IMR-90 (cell line): ENCODE measurements around the gene SH3BP5. TPM values are rescaled to one million over a fixed set of nuclear protein-coding genes. Genes with fewer than 3 reads are reported as not detected.

Experiments used
- ATAC-seq: fragments of 200-7000 bp; cut with Tn5 transposase; 2 replicates; pipeline ENCODE4 v1.9.1; 2020; ENCODE audit warnings: low read depth, mild to moderate bottlenecking, moderate library complexity
- BruUV-seq: library from RNA; stranded (reverse); fragments of 400-500 nt; replicated peaks from 2 replicates; lab custom pipeline; 2021; lab: Mats Ljungman, UMichigan
- CTCF ChIA-PET: fragments of 300-600 bp; formaldehyde crosslinking; extraction: SDS; loops from one replicate; lab custom pipeline; 2021; ENCODE audit warnings: antibody characterized with exemption; lab: Yijun Ruan, JAX
- POLR2A ChIA-PET: fragments of 300-600 bp; sonication (Branson Sonifier 250); formaldehyde crosslinking; loops from one replicate; lab custom pipeline; 2022; ENCODE audit warnings: antibody characterized with exemption; ENCODE audit not compliant: unreplicated experiment; lab: Charles Lee
- DNase-seq: peaks from one replicate; pipeline ENCODE4 v3.0.0; 2013
- H2AFZ ChIP-seq: replicated peaks from 2 replicates; pipeline ENCODE3; 2013; ENCODE audit warnings: low read length, mild to moderate bottlenecking; ENCODE audit not compliant: poor library complexity
- H2AK5ac ChIP-seq: 2 replicates; pipeline ENCODE4 v1.6.1; 2013; ENCODE audit warnings: low read depth, low read length, inconsistent platforms
- H2AK9ac ChIP-seq: replicated peaks from 2 replicates; pipeline ENCODE3; 2013; ENCODE audit warnings: mild to moderate bottlenecking, low read depth, low read length, moderate library complexity; ENCODE audit not compliant: poor library complexity
- H2BK120ac ChIP-seq: 2 replicates; pipeline ENCODE4 v1.6.1; 2013; ENCODE audit warnings: low read depth, low read length, inconsistent platforms
- H2BK15ac ChIP-seq: 3 replicates; pipeline ENCODE4 v1.6.1; 2013; ENCODE audit warnings: low read depth, low read length, inconsistent platforms
- H2BK20ac ChIP-seq: 2 replicates; pipeline ENCODE4 v1.6.1; 2013; ENCODE audit warnings: low read depth, mild to moderate bottlenecking, inconsistent platforms, low read length, moderate library complexity
- H2BK5ac ChIP-seq: 2 replicates; pipeline ENCODE4 v1.6.1; 2013; ENCODE audit warnings: mild to moderate bottlenecking, low read depth, low read length, inconsistent platforms; ENCODE audit not compliant: poor library complexity, severe bottlenecking
- H3K14ac ChIP-seq: replicated peaks from 2 replicates; pipeline ENCODE4 v1.6.1; 2013; ENCODE audit warnings: low read depth, low read length, inconsistent platforms
- H3K18ac ChIP-seq: 2 replicates; pipeline ENCODE4 v1.6.1; 2013; ENCODE audit warnings: low read depth, low read length, control low read depth
- H3K23ac ChIP-seq: 2 replicates; pipeline ENCODE4 v1.6.1; 2013; ENCODE audit warnings: low read depth, low read length, inconsistent platforms
- H3K27ac ChIP-seq: 2 replicates; pipeline ENCODE4 v1.5.1; 2013; ENCODE audit warnings: mild to moderate bottlenecking, control low read depth, low read length; ENCODE audit not compliant: insufficient read depth
- H3K27me3 ChIP-seq: 2 replicates; pipeline ENCODE4 v1.6.1; 2013; ENCODE audit warnings: low read length; ENCODE audit not compliant: control insufficient read depth, insufficient read depth
- H3K36me3 ChIP-seq: 2 replicates; pipeline ENCODE4 v1.6.1; 2013; ENCODE audit warnings: low read length, mixed read lengths; ENCODE audit not compliant: control insufficient read depth, insufficient read depth
- H3K4ac ChIP-seq: 2 replicates; pipeline ENCODE4 v1.6.1; 2013; ENCODE audit warnings: low read depth, low read length, inconsistent platforms
- H3K4me1 ChIP-seq: 2 replicates; pipeline ENCODE4 v1.6.1; 2013; ENCODE audit warnings: low read length, mixed read lengths; ENCODE audit not compliant: control insufficient read depth, insufficient read depth
- H3K4me2 ChIP-seq: 2 replicates; pipeline ENCODE4 v1.6.1; 2013; ENCODE audit warnings: low read depth, mild to moderate bottlenecking, control low read depth, low read length, moderate library complexity
- H3K4me3 ChIP-seq: 2 replicates; pipeline ENCODE4 v1.5.1; 2013; ENCODE audit warnings: low read depth, mild to moderate bottlenecking, control low read depth, low read length, moderate library complexity; ENCODE audit not compliant: insufficient read depth
- H3K56ac ChIP-seq: 2 replicates; pipeline ENCODE4 v1.6.1; 2013; ENCODE audit warnings: low read length, inconsistent platforms; ENCODE audit not compliant: insufficient read depth; ENCODE audit errors: extremely low read depth
- H3K79me1 ChIP-seq, 2 experiments: 2 replicates each; pipeline ENCODE4 v1.6.1; 2013; ENCODE audit warnings: low read length in 2 of 2, inconsistent platforms in 1 of 2, low read depth in 1 of 2
- H3K9ac ChIP-seq: 2 replicates; pipeline ENCODE4 v1.6.1; 2013; ENCODE audit warnings: low read depth, low read length, control low read depth
- H3K9me1 ChIP-seq: 2 replicates; pipeline ENCODE4 v1.6.1; 2013; ENCODE audit warnings: low read length, inconsistent platforms; ENCODE audit not compliant: insufficient read depth
- H3K9me3 ChIP-seq: 2 replicates; pipeline ENCODE4 v1.6.1; 2013; ENCODE audit warnings: low read length; ENCODE audit not compliant: control insufficient read depth, insufficient read depth
- H4K20me1 ChIP-seq: 2 replicates; pipeline ENCODE4 v1.6.1; 2013; ENCODE audit warnings: low read length, inconsistent platforms; ENCODE audit not compliant: insufficient read depth
- H4K5ac ChIP-seq: 2 replicates; pipeline ENCODE4 v1.6.1; 2013; ENCODE audit warnings: mild to moderate bottlenecking, low read depth, low read length, control low read depth
- H4K8ac ChIP-seq, 2 experiments: 2 replicates each; pipeline ENCODE4 v1.6.1; 2013; ENCODE audit warnings: low read depth in 2 of 2, low read length in 2 of 2, control low read depth in 1 of 2, inconsistent platforms in 1 of 2
- H4K91ac ChIP-seq: 2 replicates; pipeline ENCODE4 v1.6.1; 2013; ENCODE audit warnings: low read depth, low read length, inconsistent platforms; ENCODE audit not compliant: insufficient read depth
- CHD1 ChIP-seq: IDR thresholded peaks from 2 replicates; pipeline ENCODE4 v1.6.1; 2012; ENCODE audit warnings: low read depth, low read length, improper control_type of control experiment
- FOS ChIP-seq: fragments of 150-350 bp; IDR thresholded peaks from 2 replicates; pipeline ENCODE4 v1.6.1; 2016; ENCODE audit warnings: low read depth, low read length
- MAZ ChIP-seq: IDR thresholded peaks from 2 replicates; pipeline ENCODE4 v1.6.1; 2012; ENCODE audit warnings: low read depth, mild to moderate bottlenecking, low read length, improper control_type of control experiment, moderate library complexity, borderline replicate concordance
- MXI1 ChIP-seq: IDR thresholded peaks from 2 replicates; pipeline ENCODE4 v1.6.1; 2012; ENCODE audit warnings: low read depth, mild to moderate bottlenecking, low read length, moderate library complexity, borderline replicate concordance
- POLR2A ChIP-seq: IDR thresholded peaks from 2 replicates; pipeline ENCODE4 v1.6.1; 2012; ENCODE audit warnings: mild to moderate bottlenecking, low read depth, low read length
- RCOR1 ChIP-seq: IDR thresholded peaks from 2 replicates; pipeline ENCODE4 v1.6.1; 2012; ENCODE audit warnings: mild to moderate bottlenecking, low read length, improper control_type of control experiment; ENCODE audit not compliant: insufficient replicate concordance
- RFX5 ChIP-seq: IDR thresholded peaks from 2 replicates; pipeline ENCODE4 v1.8.0; 2012; ENCODE audit warnings: low read depth, mild to moderate bottlenecking, low read length, moderate library complexity
- WGBS, 2 experiments: methylation state at CpG; one replicate each; pipeline versions ENCODE4 v1.1.5 to v1.1.7; 2013; ENCODE audit warnings: missing lambda C conversion rate in 2 of 2; ENCODE audit not compliant: insufficient read length in 1 of 2; ENCODE audit errors: extremely low coverage in 2 of 2; 5-methylcytosine and 5-hydroxymethylcytosine counted together
- dilution Hi-C: fragments of 300-500 bp; cut with HindIII; formaldehyde crosslinking; loops from one replicate; pipeline ENCODE4 v1.14.3; 2018; ENCODE audit warnings: low sequenced_read_pairs; ENCODE audit not compliant: unreplicated experiment
- in situ Hi-C: fragments of 300-500 bp; cut with MboI; formaldehyde crosslinking; loops from 3 replicates; pipeline ENCODE4 v1.14.3; 2019; ENCODE audit warnings: low sequenced_read_pairs, inconsistent platforms, mixed read lengths
- intact Hi-C: fragments of 100-400 bp; cut with micrococcal nuclease; formaldehyde crosslinking; loops from 2 replicates; pipeline ENCODE4 v1.10.0; 2022
- polyA plus RNA-seq, 3 experiments: library from polyadenylated mRNA; depleted of rRNA; stranded (reverse); fragments of >200 nt; gene quantifications; 2 replicates each; pipeline ENCODE4 v1.2.3, GENCODE V29; 2012; ENCODE audit warnings: low replicate concordance in 1 of 3
- total RNA-seq: library from RNA; depleted of rRNA; stranded (reverse); fragments of >200 nt; gene quantifications from 2 replicates; pipeline ENCODE4 v1.2.3, GENCODE V29; 2012
- TF ChIP-seq, protein P1 (sequence below): conservative IDR thresholded peaks from 2 replicates; pipeline ENCODE4 v1.5.1; 2012; ENCODE audit warnings: mild to moderate bottlenecking, low read depth, low read length, improper control_type of control experiment

The SH3BP5 gene
- total and polyA plus RNA-seq, 2 of the 4 experiments (the other 2 are of a cell fraction) = 14.0 to 23.5 TPM

DNA sequence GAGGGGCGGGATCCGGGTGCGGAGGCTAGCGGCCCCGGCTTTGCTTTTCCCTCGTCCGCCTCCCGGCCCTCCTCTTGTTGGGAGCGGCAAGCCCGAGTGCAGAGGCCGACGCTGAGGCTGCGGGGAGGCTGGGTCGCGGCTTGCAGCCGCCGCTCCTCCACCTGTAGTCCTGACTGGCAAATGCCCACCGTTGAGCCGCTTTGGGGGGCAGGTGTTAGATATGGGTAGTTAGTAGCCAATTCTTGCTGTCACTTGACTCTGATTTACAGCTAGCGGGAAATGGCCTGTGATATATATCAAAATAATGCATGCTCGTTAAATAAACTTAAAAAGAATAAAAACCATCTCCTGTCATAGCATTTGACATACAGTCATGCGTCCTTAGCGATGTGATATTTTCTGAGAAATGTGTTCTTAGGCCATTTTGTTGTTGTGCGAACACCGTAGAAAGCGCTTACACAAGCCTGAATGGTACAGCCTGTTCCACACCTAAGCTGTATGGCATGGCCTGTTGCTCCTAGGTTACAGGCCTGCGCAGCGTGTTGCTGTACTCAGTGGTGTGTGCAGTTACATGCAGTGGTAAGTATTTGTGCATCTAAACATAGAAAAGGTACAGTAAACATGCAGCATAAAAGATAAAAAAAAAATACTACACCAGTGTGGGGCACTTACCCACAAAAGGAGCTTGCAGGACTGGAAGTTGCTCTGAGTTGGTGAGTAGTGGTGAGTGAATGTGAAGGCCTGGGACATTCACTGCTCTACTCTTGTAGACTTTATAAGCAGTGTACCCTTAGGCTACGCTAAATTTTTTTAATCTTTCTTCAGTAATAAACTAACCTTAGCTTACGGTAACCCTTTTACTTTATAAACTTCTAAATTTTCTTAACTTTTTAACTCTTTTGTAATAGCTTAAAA, 125.5 kb downstream of the SH3BP5 start:
- H3K27ac ChIP-seq = peak overlapping the region; percentile 81
- ATAC-seq (no peak; the same call in 1 of the 2 replicates), DNase-seq (peak; percentile 43)
- H2BK15ac ChIP-seq = no peak overlapping the region
- H2AK5ac ChIP-seq = peak overlapping the region; percentile 54; the same call in 1 of the 2 replicates
- ChIA-PET POLR2A (no interaction called here), CTCF (interaction anchor here (0.7 kb wide), 1 partner anchor 21 kb away, joined by 4 read pairs; no protein-coding TSS in a partner anchor)
- peaks cover 7 to 24% of the 10 kb centered on the region in 2 experiments; a peak in 3 of 4 replicates for H3K79me1 ChIP-seq
- peak overlapping the region; percentile 71; the same call in 1 of the 2 replicates for H3K4ac ChIP-seq
- in situ Hi-C loops (loop anchor here (10.0 to 25.0 kb wide), 2 partner anchors 270 to 348 kb away; partner anchors contain the start of gene NR2C2), intact Hi-C loops (loop anchor here (2.0 to 5.0 kb wide), 2 partner anchors 16 to 125 kb away; partner anchors contain the start of gene SH3BP5), dilution Hi-C loops (no loop called here)
- H2BK120ac ChIP-seq = no peak overlapping the region
- H3K4me3 ChIP-seq = peak overlapping the region; percentile 89
- TF ChIP-seq FOS (no peak), RFX5 (no peak), POLR2A (no peak), RCOR1 (no peak), MXI1 (no peak), MAZ (no peak), CHD1 (no peak)
- TF ChIP-seq, protein P1, sequence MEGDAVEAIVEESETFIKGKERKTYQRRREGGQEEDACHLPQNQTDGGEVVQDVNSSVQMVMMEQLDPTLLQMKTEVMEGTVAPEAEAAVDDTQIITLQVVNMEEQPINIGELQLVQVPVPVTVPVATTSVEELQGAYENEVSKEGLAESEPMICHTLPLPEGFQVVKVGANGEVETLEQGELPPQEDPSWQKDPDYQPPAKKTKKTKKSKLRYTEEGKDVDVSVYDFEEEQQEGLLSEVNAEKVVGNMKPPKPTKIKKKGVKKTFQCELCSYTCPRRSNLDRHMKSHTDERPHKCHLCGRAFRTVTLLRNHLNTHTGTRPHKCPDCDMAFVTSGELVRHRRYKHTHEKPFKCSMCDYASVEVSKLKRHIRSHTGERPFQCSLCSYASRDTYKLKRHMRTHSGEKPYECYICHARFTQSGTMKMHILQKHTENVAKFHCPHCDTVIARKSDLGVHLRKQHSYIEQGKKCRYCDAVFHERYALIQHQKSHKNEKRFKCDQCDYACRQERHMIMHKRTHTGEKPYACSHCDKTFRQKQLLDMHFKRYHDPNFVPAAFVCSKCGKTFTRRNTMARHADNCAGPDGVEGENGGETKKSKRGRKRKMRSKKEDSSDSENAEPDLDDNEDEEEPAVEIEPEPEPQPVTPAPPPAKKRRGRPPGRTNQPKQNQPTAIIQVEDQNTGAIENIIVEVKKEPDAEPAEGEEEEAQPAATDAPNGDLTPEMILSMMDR = no peak
- peak overlapping the region; percentile 77 for H3K14ac ChIP-seq
- H3K27me3 ChIP-seq = no peaks in the 10 kb centered on the region
- peak overlapping the region; percentile 94 for H2AFZ ChIP-seq
- H4K8ac ChIP-seq = peak overlapping the region in 1 of 2 experiments; percentile 80; a peak in 1 of 4 replicates
- no TSS peak for BruUV-seq
- no peak overlapping the region for H3K18ac ChIP-seq
- H4K5ac ChIP-seq = no peak overlapping the region; the same call in 1 of the 2 replicates
- H3K9ac ChIP-seq = peak overlapping the region; percentile 94
- peak overlapping the region; percentile 98 for H3K4me2 ChIP-seq
- WGBS, 2 experiments = 5% methylated on average over 10 of the region's 30 CpGs; no CpG with 5 or more reads in 1 of the 2 experiments
- H3K56ac ChIP-seq = peak overlapping the region; percentile 60; the same call in 1 of the 2 replicates
- peaks cover 28% of the 10 kb centered on the region; the same call in 1 of the 2 replicates for H4K20me1 ChIP-seq
- no peak overlapping the region for H2BK20ac ChIP-seq
- H3K23ac ChIP-seq = peak overlapping the region; percentile 57
- peak overlapping the region; percentile 86 for H2AK9ac ChIP-seq
- H4K91ac ChIP-seq = peak overlapping the region; percentile 7
- H3K4me1 ChIP-seq = no peaks in the 10 kb centered on the region
- peaks cover 2% of the 10 kb centered on the region for H3K36me3 ChIP-seq
- H3K9me3 ChIP-seq = no peaks in the 10 kb centered on the region
- peaks cover 3% of the 10 kb centered on the region; the same call in 1 of the 2 replicates for H3K9me1 ChIP-seq
- peak overlapping the region; percentile 87 for H2BK5ac ChIP-seq
